HepG2 (cell line): ENCODE measurements around the gene GPBP1.

Source experiments
- ASH2L ChIP-seq: fragments of 300-600, 200-600 bp; sonication (generic); IDR thresholded peaks from 2 replicates; pipeline ENCODE4 v1.7.0; 2017; ENCODE audit warnings: low read depth, mild to moderate bottlenecking, moderate library complexity, mixed read lengths, low read length; ENCODE audit not compliant: insufficient read length
- DR1 ChIP-seq: sonication (generic); formaldehyde crosslinking; IDR thresholded peaks from 2 replicates; pipeline ENCODE4 v1.8.0; 2021; ENCODE audit warnings: mild to moderate bottlenecking, missing genetic modification reagents, inconsistent platforms
- GABPA ChIP-seq, 2 experiments: IDR thresholded peaks; 2 replicates each; pipeline ENCODE4 v1.6.1; 2011 to 2016; ENCODE audit warnings: low read depth in 2 of 2, low read length in 1 of 2, missing biosample characterization in 1 of 2, missing genetic modification characterization in 1 of 2
- NFE2L2 ChIP-seq: fragments of 150-350 bp; IDR thresholded peaks from 2 replicates; pipeline ENCODE4 v1.6.1; 2014; ENCODE audit warnings: low read length
- ZKSCAN5 ChIP-seq: sonication (generic); formaldehyde crosslinking; IDR thresholded peaks from 2 replicates; pipeline ENCODE4 v1.5.1; 2020; ENCODE audit warnings: mild to moderate bottlenecking, missing genetic modification reagents
- TF ChIP-seq, protein P1 (sequence below): sonication (generic); formaldehyde crosslinking; IDR thresholded peaks from 2 replicates; pipeline ENCODE4 v1.5.0; 2020; ENCODE audit warnings: mild to moderate bottlenecking, missing genetic modification reagents, moderate library complexity

DNA sequence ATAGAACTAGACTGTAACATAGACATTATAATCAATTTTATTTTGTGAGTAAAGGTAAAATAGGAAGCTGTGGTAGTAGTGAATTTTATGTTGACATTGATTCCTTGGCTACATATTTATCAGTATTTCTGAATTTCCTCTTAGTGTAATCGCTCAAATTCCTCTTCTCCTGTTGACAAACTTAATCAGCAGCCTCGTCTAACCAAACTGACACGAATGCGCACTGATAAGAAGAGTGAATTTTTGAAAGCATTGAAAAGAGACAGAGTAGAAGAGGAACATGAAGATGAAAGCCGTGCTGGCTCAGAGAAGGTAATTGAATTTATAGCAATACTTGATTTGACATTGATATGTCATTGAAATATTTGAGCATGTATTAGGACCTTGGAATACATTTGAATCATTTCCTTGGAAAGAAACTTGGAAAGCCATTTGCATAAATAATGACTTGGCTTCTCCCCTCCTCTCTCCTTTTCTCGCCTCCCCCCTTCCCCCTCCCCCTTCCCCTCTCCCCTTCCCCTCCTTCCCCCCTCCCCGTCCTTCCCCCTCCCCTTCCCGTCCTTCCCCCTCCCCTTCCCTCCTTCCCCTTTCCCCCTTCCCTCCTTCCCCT lies 75.5 kb downstream of the GPBP1 start:
- no peak for TF ChIP-seq ASH2L
- no peak for TF ChIP-seq NFE2L2
- TF ChIP-seq ZKSCAN5 (CRISPR knock-in tag) = no peak
- TF ChIP-seq DR1 (CRISPR knock-in tag) = no peak
- TF ChIP-seq, protein P1, sequence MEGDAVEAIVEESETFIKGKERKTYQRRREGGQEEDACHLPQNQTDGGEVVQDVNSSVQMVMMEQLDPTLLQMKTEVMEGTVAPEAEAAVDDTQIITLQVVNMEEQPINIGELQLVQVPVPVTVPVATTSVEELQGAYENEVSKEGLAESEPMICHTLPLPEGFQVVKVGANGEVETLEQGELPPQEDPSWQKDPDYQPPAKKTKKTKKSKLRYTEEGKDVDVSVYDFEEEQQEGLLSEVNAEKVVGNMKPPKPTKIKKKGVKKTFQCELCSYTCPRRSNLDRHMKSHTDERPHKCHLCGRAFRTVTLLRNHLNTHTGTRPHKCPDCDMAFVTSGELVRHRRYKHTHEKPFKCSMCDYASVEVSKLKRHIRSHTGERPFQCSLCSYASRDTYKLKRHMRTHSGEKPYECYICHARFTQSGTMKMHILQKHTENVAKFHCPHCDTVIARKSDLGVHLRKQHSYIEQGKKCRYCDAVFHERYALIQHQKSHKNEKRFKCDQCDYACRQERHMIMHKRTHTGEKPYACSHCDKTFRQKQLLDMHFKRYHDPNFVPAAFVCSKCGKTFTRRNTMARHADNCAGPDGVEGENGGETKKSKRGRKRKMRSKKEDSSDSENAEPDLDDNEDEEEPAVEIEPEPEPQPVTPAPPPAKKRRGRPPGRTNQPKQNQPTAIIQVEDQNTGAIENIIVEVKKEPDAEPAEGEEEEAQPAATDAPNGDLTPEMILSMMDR = no peak
- no peak for TF ChIP-seq GABPA (IDR thresholded peaks at IDR 0.05; ENCODE audit: low read depth, low read length)
- no peak for TF ChIP-seq GABPA (CRISPR knock-in tag; IDR thresholded peaks at IDR 0.05; ENCODE audit: low read depth)
